Endothelial cell of umbilical vein (primary cell): ENCODE data around the gene DTX3L. TPM values are rescaled to one million over a fixed set of nuclear protein-coding genes. Genes with fewer than 3 reads are reported as not detected.

Experiments
- BruUV-seq: library from RNA; stranded (reverse); fragments of 400-500 nt; replicated peaks from 2 replicates; lab custom pipeline; 2021; lab: Mats Ljungman, UMichigan
- CTCF ChIA-PET: fragments of 300-600, 350-600 bp; sonication (Branson Sonifier 250); formaldehyde crosslinking; loops from one replicate; lab custom pipeline; 2021; ENCODE audit warnings: antibody characterized with exemption, inconsistent platforms; lab: Charles Lee
- POLR2A ChIA-PET: fragments of 300-600, 350-600 bp; sonication (Branson Sonifier 250); formaldehyde crosslinking; loops from one replicate; lab custom pipeline; 2021; ENCODE audit warnings: antibody characterized with exemption, inconsistent platforms; lab: Charles Lee
- DNase-seq: peaks from one replicate; pipeline ENCODE4 v3.0.0-alpha.2; 2011; ENCODE audit warnings: low read depth, low spot score
- FAIRE-seq: peaks from 2 replicates; lab custom pipeline; 2011; peaks lifted over from hg19 to GRCh38; lab: Jason Lieb, UNC
- H2AFZ ChIP-seq: 2 replicates; pipeline ENCODE4 v1.6.0; 2012; ENCODE audit warnings: low read depth, low read length, control low read depth, inconsistent platforms
- H3K27ac ChIP-seq: 2 replicates; pipeline ENCODE4 v1.5.1; 2011; ENCODE audit warnings: low read depth, mild to moderate bottlenecking, control low read depth, low read length, moderate library complexity; ENCODE audit not compliant: insufficient read depth
- H3K27me3 ChIP-seq, 2 experiments: 2 replicates each; pipeline versions ENCODE4 v1.6.0 to v1.6.1; 2011; ENCODE audit warnings: low read length in 2 of 2, mixed read lengths in 1 of 2; ENCODE audit not compliant: control insufficient read depth in 2 of 2, insufficient read depth in 2 of 2
- H3K36me3 ChIP-seq, 2 experiments: 2 replicates in 1 of 2; 3 replicates in 1 of 2; pipeline ENCODE4 v1.5.1; 2011; ENCODE audit warnings: low read length in 2 of 2, mild to moderate bottlenecking in 1 of 2, moderate library complexity in 1 of 2; ENCODE audit not compliant: control insufficient read depth in 2 of 2, insufficient read depth in 2 of 2; ENCODE audit errors: extremely low read depth in 1 of 2
- H3K4me1 ChIP-seq: 3 replicates; pipeline ENCODE4 v1.5.1; 2011; ENCODE audit warnings: mild to moderate bottlenecking, low read length; ENCODE audit not compliant: control insufficient read depth, insufficient read depth; ENCODE audit errors: extremely low read depth
- H3K4me2 ChIP-seq: 2 replicates; pipeline ENCODE4 v1.6.1; 2011; ENCODE audit warnings: low read length, control low read depth, mixed read lengths; ENCODE audit not compliant: insufficient read depth
- H3K4me3 ChIP-seq, 3 experiments: fragments of 200-600 bp in 1 of 3; sonication (generic), shearing (Covaris generic) in 1 of 3; replicated peaks in 1 of 3; 2 replicates each; pipeline ENCODE4 v1.5.1; 2011 to 2016; ENCODE audit warnings: control low read depth in 3 of 3, low read length in 3 of 3, mild to moderate bottlenecking in 2 of 3, inconsistent platforms in 1 of 3, low read depth in 1 of 3, moderate library complexity in 1 of 3; ENCODE audit not compliant: insufficient read depth in 1 of 3
- H3K79me2 ChIP-seq: 2 replicates; pipeline ENCODE4 v1.6.0; 2012; ENCODE audit warnings: low read length, inconsistent platforms; ENCODE audit not compliant: control insufficient read depth, insufficient read depth
- H3K9ac ChIP-seq: replicated peaks from 2 replicates; pipeline ENCODE3; 2011; ENCODE audit warnings: low read length, control low read depth; ENCODE audit not compliant: insufficient read depth; ENCODE audit errors: extremely low read depth
- H3K9me1 ChIP-seq: replicated peaks from 3 replicates; pipeline ENCODE4 v1.6.0; 2011; ENCODE audit warnings: mild to moderate bottlenecking, low read length; ENCODE audit not compliant: control insufficient read depth, insufficient read depth; ENCODE audit errors: extremely low read depth
- H3K9me3 ChIP-seq: replicated peaks from 2 replicates; pipeline ENCODE4 v1.5.1; 2012; ENCODE audit warnings: low read length, inconsistent platforms; ENCODE audit not compliant: control insufficient read depth, insufficient read depth
- H4K20me1 ChIP-seq: replicated peaks from 2 replicates; pipeline ENCODE3; 2011; ENCODE audit warnings: mild to moderate bottlenecking, low read length; ENCODE audit not compliant: control insufficient read depth, insufficient read depth; ENCODE audit errors: extremely low read depth
- CTCF ChIP-seq, 2 donors: IDR thresholded peaks; 1 replicate in 1 of 2; 2 replicates in 1 of 2; pipeline ENCODE4 v1.5.1; 2011; ENCODE audit warnings: low read length in 2 of 2, mild to moderate bottlenecking in 2 of 2, moderate library complexity in 2 of 2, control low read depth in 1 of 2, inconsistent platforms in 1 of 2, low read depth in 1 of 2; ENCODE audit not compliant: insufficient read depth in 1 of 2; ENCODE audit errors: extremely low read depth in 1 of 2
- EZH2 ChIP-seq: IDR thresholded peaks from 2 replicates; pipeline ENCODE4 v1.6.1; 2012; ENCODE audit warnings: borderline replicate concordance, low read depth, mild to moderate bottlenecking, moderate library complexity, low read length, inconsistent platforms; ENCODE audit not compliant: severe bottlenecking
- FOS ChIP-seq: IDR thresholded peaks from 2 replicates; pipeline ENCODE4 v1.6.1; 2011; ENCODE audit warnings: mild to moderate bottlenecking, low read length, moderate library complexity, borderline replicate concordance; ENCODE audit not compliant: insufficient read depth
- GATA2 ChIP-seq: IDR thresholded peaks from 2 replicates; pipeline ENCODE4 v1.7.0; 2011; ENCODE audit warnings: low read depth, mild to moderate bottlenecking, moderate library complexity, mixed read lengths, low read length; ENCODE audit not compliant: insufficient read length, insufficient read depth
- JUN ChIP-seq: IDR thresholded peaks from 2 replicates; pipeline ENCODE4 v1.6.1; 2011; ENCODE audit warnings: borderline replicate concordance, low read depth; ENCODE audit not compliant: insufficient read length, insufficient read depth
- MAX ChIP-seq: IDR thresholded peaks from 2 replicates; pipeline ENCODE4 v1.6.1; 2011; ENCODE audit not compliant: insufficient read depth, insufficient read length
- MYC ChIP-seq: IDR thresholded peaks from one replicate; pipeline ENCODE4 v1.6.1; 2011; ENCODE audit warnings: mild to moderate bottlenecking, low read depth, low read length
- POLR2A ChIP-seq: IDR thresholded peaks from 2 replicates; pipeline ENCODE4 v1.6.1; 2012; ENCODE audit warnings: low read depth, mild to moderate bottlenecking, control low read depth, low read length
- POLR2AphosphoS5 ChIP-seq: IDR thresholded peaks from 2 replicates; pipeline ENCODE4 v1.6.1; 2012; ENCODE audit warnings: low read depth, mild to moderate bottlenecking, control low read depth, low read length, moderate library complexity; ENCODE audit not compliant: insufficient read depth
- dilution Hi-C: fragments of 300-500 bp; cut with MboI; formaldehyde crosslinking; loops from one replicate; pipeline ENCODE4 v1.15.0; 2019; ENCODE audit warnings: low sequenced_read_pairs; ENCODE audit not compliant: extremely low pct_ligation_motif_present
- intact Hi-C: fragments of 100-400 bp; cut with micrococcal nuclease; formaldehyde crosslinking; loops from one replicate; pipeline ENCODE4 v1.10.0; 2022
- polyA plus RNA-seq, 4 experiments: library from polyadenylated mRNA; depleted of rRNA in 3 of 4; stranded (reverse) in 3 of 4; unstranded in 1 of 4; fragments of >200 nt; gene quantifications; 2 replicates each; pipeline versions ENCODE4 v1.2.1 to v1.2.3, GENCODE V29; 2011 to 2012; ENCODE audit warnings: missing spikeins in 1 of 4
- total RNA-seq: library from RNA; stranded (reverse); gene quantifications from 2 replicates; pipeline ENCODE4 v1.2.3, GENCODE V29; 2021

The DTX3L gene
- total and polyA plus RNA-seq, 2 donors (not counting 3 experiments of a cell fraction or from before 2014, with no cell fraction given) = 3.2 to 20.5 TPM

GRCh38 chr3:122516846-122517360, 47.2 kb upstream of the DTX3L start:
- no peak overlapping the region for H3K27ac ChIP-seq
- no peaks in the 10 kb centered on the region for H3K9me3 ChIP-seq
- FAIRE-seq (no peak), DNase-seq (no peak)
- TF ChIP-seq JUN = no peak
- TF ChIP-seq POLR2A = no peak
- no peak for TF ChIP-seq FOS
- no peak overlapping the region for H2AFZ ChIP-seq
- no peak overlapping the region for H3K4me3 ChIP-seq
- ChIA-PET POLR2A (no interaction called here), CTCF (interaction anchor here (0.6 to 1.5 kb wide), 3 partner anchors 8 to 434 kb away, joined by 3 to 6 read pairs (median 3); no protein-coding TSS in a partner anchor)
- dilution Hi-C loops = no loop called here
- intact Hi-C loops = no loop called here
- H3K27me3 ChIP-seq = peaks cover 1 to 8% of the 10 kb centered on the region in 2 experiments
- no peak overlapping the region for H3K4me2 ChIP-seq
- no peaks in the 10 kb centered on the region for H3K36me3 ChIP-seq
- H3K9ac ChIP-seq = no peak overlapping the region
- peaks cover 14% of the 10 kb centered on the region for H3K4me1 ChIP-seq
- peaks cover 23% of the 10 kb centered on the region for H3K79me2 ChIP-seq
- no peaks in the 10 kb centered on the region for H3K9me1 ChIP-seq
- no TSS peak for BruUV-seq
- peaks cover 4% of the 10 kb centered on the region for H4K20me1 ChIP-seq

- peaks cover 2% of the 10 kb centered on the region for H3K4me1 ChIP-seq
- FAIRE-seq = no peak
- intact Hi-C loops (no loop called here), dilution Hi-C loops (no loop called here)
- no peaks in the 10 kb centered on the region for H4K20me1 ChIP-seq
- H2AFZ ChIP-seq = no peak overlapping the region
- ChIA-PET POLR2A (no interaction called here), CTCF (no interaction called here)
- H3K79me2 ChIP-seq = no peaks in the 10 kb centered on the region
- no peak for DNase-seq
- H3K9me3 ChIP-seq = no peaks in the 10 kb centered on the region
- no peak overlapping the region for H3K9ac ChIP-seq
- H3K4me2 ChIP-seq = no peak overlapping the region
- TF ChIP-seq MAX (no peak), CTCF (IDR thresholded peaks at IDR 0.05; ENCODE audit: extremely low read depth in 1 of 2, insufficient read depth in 1 of 2, low read depth in 1 of 2, low read length in 2 of 2) (no peak), MYC (no peak), POLR2A (no peak), FOS (no peak), GATA2 (no peak), JUN (no peak), POLR2AphosphoS5 (no peak), EZH2 (no peak)
- H3K27me3 ChIP-seq = peaks cover 1 to 8% of the 10 kb centered on the region in 2 experiments
- no TSS peak for BruUV-seq
- no peaks in the 10 kb centered on the region for H3K9me1 ChIP-seq
- H3K4me3 ChIP-seq = no peak overlapping the region
- H3K27ac ChIP-seq = no peak overlapping the region
- H3K36me3 ChIP-seq = no peaks in the 10 kb centered on the region
These were observed 44.4 kb upstream of the DTX3L start for GRCh38 chr3:122519693-122520092.
